ENCODE data around the gene ANKRD40.

DNA sequence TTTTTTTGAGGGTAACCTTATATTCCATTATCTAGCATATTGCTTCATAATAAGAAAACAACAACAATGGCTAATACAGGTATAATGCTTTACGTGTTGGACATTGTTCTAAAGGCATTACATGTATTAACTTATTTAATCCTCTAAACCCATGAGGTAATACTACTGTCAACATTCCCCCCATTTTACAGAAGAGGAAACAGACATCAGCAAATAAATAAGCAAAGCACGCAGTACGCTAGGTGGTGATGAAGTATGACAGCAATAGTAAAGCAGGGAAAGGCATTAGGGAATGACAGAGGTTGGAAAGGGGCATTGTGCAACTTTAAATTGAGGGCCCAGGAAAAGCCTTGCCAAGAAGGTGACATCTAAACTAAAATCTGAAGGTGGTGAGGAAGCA lies 4.6 kb downstream of the ANKRD40 start:
- TF ChIP-seq, protein P1, sequence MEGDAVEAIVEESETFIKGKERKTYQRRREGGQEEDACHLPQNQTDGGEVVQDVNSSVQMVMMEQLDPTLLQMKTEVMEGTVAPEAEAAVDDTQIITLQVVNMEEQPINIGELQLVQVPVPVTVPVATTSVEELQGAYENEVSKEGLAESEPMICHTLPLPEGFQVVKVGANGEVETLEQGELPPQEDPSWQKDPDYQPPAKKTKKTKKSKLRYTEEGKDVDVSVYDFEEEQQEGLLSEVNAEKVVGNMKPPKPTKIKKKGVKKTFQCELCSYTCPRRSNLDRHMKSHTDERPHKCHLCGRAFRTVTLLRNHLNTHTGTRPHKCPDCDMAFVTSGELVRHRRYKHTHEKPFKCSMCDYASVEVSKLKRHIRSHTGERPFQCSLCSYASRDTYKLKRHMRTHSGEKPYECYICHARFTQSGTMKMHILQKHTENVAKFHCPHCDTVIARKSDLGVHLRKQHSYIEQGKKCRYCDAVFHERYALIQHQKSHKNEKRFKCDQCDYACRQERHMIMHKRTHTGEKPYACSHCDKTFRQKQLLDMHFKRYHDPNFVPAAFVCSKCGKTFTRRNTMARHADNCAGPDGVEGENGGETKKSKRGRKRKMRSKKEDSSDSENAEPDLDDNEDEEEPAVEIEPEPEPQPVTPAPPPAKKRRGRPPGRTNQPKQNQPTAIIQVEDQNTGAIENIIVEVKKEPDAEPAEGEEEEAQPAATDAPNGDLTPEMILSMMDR (IDR thresholded peaks at IDR 0.05) = no peak
- TF ChIP-seq EP300 (IDR thresholded peaks at IDR 0.05) (no peak), POLR2A (IDR thresholded peaks at IDR 0.05) (no peak)

Measured in sigmoid colon (tissue), 4 donors.